ENCODE data around the gene ARHGAP6. TPM values are rescaled to one million over a fixed set of nuclear protein-coding genes. Genes with fewer than 3 reads are reported as not detected.

Gene ARHGAP6
- total RNA-seq, 6 donors from 2014 or later = 14.4 to 40.9 (median 18.0) TPM

- 56 to 69% methylated on average over 4 to 5 of the region's 5 CpGs for WGBS, 2 donors
- ATAC-seq (ENCODE audit: low FRiP score in 2 of 2) (no peak), DNase-seq (no peak)
- no peaks in the 10 kb centered on the region for H3K9me3 ChIP-seq
- no peaks in the 10 kb centered on the region for H3K4me1 ChIP-seq
- no peaks in the 10 kb centered on the region for H3K27me3 ChIP-seq
- no peaks in the 10 kb centered on the region for H3K36me3 ChIP-seq
- H3K27ac ChIP-seq = no peak overlapping the region
- TF ChIP-seq EP300 (IDR thresholded peaks at IDR 0.05) (no peak), POLR2A (IDR thresholded peaks at IDR 0.05) (no peak), POLR2AphosphoS5 (IDR thresholded peaks at IDR 0.05) (no peak)
- TF ChIP-seq, protein P1, sequence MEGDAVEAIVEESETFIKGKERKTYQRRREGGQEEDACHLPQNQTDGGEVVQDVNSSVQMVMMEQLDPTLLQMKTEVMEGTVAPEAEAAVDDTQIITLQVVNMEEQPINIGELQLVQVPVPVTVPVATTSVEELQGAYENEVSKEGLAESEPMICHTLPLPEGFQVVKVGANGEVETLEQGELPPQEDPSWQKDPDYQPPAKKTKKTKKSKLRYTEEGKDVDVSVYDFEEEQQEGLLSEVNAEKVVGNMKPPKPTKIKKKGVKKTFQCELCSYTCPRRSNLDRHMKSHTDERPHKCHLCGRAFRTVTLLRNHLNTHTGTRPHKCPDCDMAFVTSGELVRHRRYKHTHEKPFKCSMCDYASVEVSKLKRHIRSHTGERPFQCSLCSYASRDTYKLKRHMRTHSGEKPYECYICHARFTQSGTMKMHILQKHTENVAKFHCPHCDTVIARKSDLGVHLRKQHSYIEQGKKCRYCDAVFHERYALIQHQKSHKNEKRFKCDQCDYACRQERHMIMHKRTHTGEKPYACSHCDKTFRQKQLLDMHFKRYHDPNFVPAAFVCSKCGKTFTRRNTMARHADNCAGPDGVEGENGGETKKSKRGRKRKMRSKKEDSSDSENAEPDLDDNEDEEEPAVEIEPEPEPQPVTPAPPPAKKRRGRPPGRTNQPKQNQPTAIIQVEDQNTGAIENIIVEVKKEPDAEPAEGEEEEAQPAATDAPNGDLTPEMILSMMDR (IDR thresholded peaks at IDR 0.05) = no peak
- no peak overlapping the region for H3K4me3 ChIP-seq
Measured at GRCh38 chrX:11648705-11649519, 16.8 kb downstream of the ARHGAP6 start.

DNA sequence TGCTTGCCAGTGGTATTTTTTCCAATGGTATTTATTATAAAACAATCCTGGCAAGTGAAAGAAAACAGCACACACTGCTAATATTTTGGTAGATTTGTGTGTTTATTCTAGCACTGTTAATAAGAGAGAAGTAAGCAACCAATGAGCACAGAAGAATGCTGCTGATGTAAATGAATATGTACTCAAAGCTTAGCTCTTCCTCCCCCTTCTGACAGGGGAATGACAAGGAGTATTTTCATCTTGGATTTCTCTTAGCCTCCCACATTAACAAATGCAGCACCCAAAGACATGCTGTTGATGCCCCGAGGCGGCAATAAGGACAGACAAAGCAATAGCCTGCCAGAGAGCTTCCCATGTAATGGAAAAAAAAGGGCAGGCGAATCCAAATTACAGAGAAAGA lies 18.6 kb downstream of the ARHGAP6 start:
- 65 to 66% methylated on average over 3 of the region's 3 CpGs for WGBS, 2 donors
- TF ChIP-seq EP300 (IDR thresholded peaks at IDR 0.05) (no peak), POLR2AphosphoS5 (IDR thresholded peaks at IDR 0.05) (no peak), POLR2A (IDR thresholded peaks at IDR 0.05) (no peak)
- TF ChIP-seq, protein P1 (IDR thresholded peaks at IDR 0.05) = no peak
- no peaks in the 10 kb centered on the region for H3K36me3 ChIP-seq
- no peaks in the 10 kb centered on the region for H3K4me1 ChIP-seq
- ATAC-seq (ENCODE audit: low FRiP score in 2 of 2) (no peak), DNase-seq (no peak)
- H3K4me3 ChIP-seq = no peak overlapping the region
- H3K27me3 ChIP-seq = no peaks in the 10 kb centered on the region
- no peak overlapping the region for H3K27ac ChIP-seq
- no peaks in the 10 kb centered on the region for H3K9me3 ChIP-seq

DNA sequence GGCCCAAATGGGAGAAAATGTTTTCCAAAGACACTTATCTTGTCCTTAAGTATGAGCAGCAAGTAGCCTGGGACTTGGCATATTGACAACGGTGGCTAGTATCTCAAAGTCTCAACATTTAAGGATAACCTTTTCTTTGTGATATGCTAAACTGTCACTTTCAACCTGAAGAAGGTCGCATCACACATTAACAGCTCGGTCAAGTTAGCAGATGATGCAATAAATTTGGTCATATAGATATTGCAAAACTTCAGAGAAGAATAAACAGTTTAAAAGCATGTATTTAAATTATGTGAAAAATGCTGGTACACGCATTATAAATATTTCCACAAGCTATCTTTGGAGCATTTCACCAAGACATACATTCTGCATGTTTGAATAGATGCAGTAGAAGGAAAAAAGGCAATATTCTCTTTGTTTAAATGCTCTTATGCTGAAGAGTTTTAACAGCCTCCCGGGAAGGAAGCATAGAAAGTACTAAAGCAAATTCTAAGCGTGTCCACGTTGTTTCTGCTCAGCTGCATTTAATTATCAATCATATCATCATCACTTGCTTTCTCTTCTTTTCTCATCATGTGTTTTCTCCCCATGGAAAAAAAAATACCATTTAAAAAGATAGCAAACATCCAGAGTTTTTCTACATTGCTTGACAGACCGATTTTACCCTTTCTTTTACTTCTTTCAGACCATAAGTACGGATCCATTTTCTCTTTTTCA lies 24.2 kb downstream of the ARHGAP6 start:
- no peak overlapping the region for H3K4me3 ChIP-seq
- WGBS, 2 donors = 52 to 60% methylated on average over 9 of the region's 9 CpGs
- H3K4me1 ChIP-seq = no peaks in the 10 kb centered on the region
- no peaks in the 10 kb centered on the region for H3K9me3 ChIP-seq
- TF ChIP-seq, protein P1 (IDR thresholded peaks at IDR 0.05) = no peak
- TF ChIP-seq EP300 (IDR thresholded peaks at IDR 0.05) (no peak), POLR2AphosphoS5 (IDR thresholded peaks at IDR 0.05) (no peak), POLR2A (IDR thresholded peaks at IDR 0.05) (no peak)
- DNase-seq (no peak), ATAC-seq (ENCODE audit: low FRiP score in 2 of 2) (no peak)
- no peak overlapping the region for H3K27ac ChIP-seq
- no peaks in the 10 kb centered on the region for H3K27me3 ChIP-seq
- H3K36me3 ChIP-seq = no peaks in the 10 kb centered on the region

GRCh38 chrX:11640089-11640488 lies 25.6 kb downstream of the ARHGAP6 start:
- DNase-seq (no peak), ATAC-seq (ENCODE audit: low FRiP score in 2 of 2) (no peak)
- no peaks in the 10 kb centered on the region for H3K4me1 ChIP-seq
- no peaks in the 10 kb centered on the region for H3K9me3 ChIP-seq
- H3K36me3 ChIP-seq = no peaks in the 10 kb centered on the region
- WGBS, 2 donors = 54 to 55% methylated on average over 4 of the region's 4 CpGs
- TF ChIP-seq, protein P1 (IDR thresholded peaks at IDR 0.05) = no peak
- TF ChIP-seq EP300 (IDR thresholded peaks at IDR 0.05) (no peak), POLR2AphosphoS5 (IDR thresholded peaks at IDR 0.05) (no peak), POLR2A (IDR thresholded peaks at IDR 0.05) (no peak)
- H3K4me3 ChIP-seq = no peak overlapping the region
- no peak overlapping the region for H3K27ac ChIP-seq
- no peaks in the 10 kb centered on the region for H3K27me3 ChIP-seq

All from upper lobe of left lung (tissue), 6 donors.